Gastrocnemius medialis (tissue), 4 donors: ENCODE measurements around the gene GMPR. TPM values are rescaled to one million over a fixed set of nuclear protein-coding genes. Genes with fewer than 3 reads are reported as not detected.

Experiments used
- ATAC-seq, 2 donors: fragments of 150-250 bp; one replicate each; pipeline ENCODE4 v1.9.1; 2016
- DNase-seq, 2 donors: peaks; one replicate each; pipeline ENCODE4 v3.0.0-alpha.2; 2019
- H3K27ac ChIP-seq, 4 donors: fragments of 200-600 bp; sonication (generic); 1 replicate in 1 of 4; 2 replicates in 3 of 4; pipeline ENCODE4 v1.5.1; 2016 to 2018; ENCODE audit warnings: mild to moderate bottlenecking in 2 of 4, moderate library complexity in 1 of 4
- H3K27me3 ChIP-seq, 3 donors: fragments of 200-600 bp; sonication (generic) in 2 of 3; 1 replicate in 1 of 3; 2 replicates in 2 of 3; pipeline versions ENCODE4 v1.5.1 to v1.6.0; 2016 to 2019; ENCODE audit warnings: mild to moderate bottlenecking in 1 of 3, moderate library complexity in 1 of 3
- H3K36me3 ChIP-seq, 2 donors: fragments of 200-600 bp; sonication (generic) in 1 of 2; one replicate each; pipeline ENCODE4 v1.5.1; 2017 to 2018
- H3K4me1 ChIP-seq, 2 donors: fragments of 200-600 bp; sonication (generic) in 1 of 2; one replicate each; pipeline ENCODE4 v1.5.1; 2016 to 2017; ENCODE audit warnings: mild to moderate bottlenecking in 2 of 2
- H3K4me3 ChIP-seq, 4 donors: fragments of 200-600 bp; sonication (generic) in 3 of 4; 1 replicate in 1 of 4; 2 replicates in 3 of 4; pipeline ENCODE4 v1.5.1; 2016 to 2019; ENCODE audit warnings: mild to moderate bottlenecking in 2 of 4
- H3K9me3 ChIP-seq, 3 donors: fragments of 200-600 bp; sonication (generic) in 2 of 3; 1 replicate in 1 of 3; 2 replicates in 2 of 3; pipeline ENCODE4 v1.5.1; 2016 to 2019
- POLR2A ChIP-seq, 2 donors: fragments of 450-650 bp; IDR thresholded peaks; one replicate each; pipeline ENCODE4 v1.6.1; 2017; ENCODE audit warnings: antibody characterized with exemption in 2 of 2, mild to moderate bottlenecking in 2 of 2, moderate library complexity in 2 of 2
- in situ Hi-C, 4 donors: fragments of 200-750 bp; cut with MboI; loops; one replicate each; pipeline versions ENCODE4 v1.15.0 to v1.8.0; 2017; ENCODE audit warnings: low sequenced_read_pairs in 4 of 4
- intact Hi-C: fragments of 100-400 bp; cut with DNase I; formaldehyde crosslinking; loops from one replicate; pipeline ENCODE4 v1.15.1; 2023; ENCODE audit warnings: low total_unique reads
- total RNA-seq, 4 donors: library from RNA; depleted of rRNA; stranded (reverse); fragments of >200 nt; gene quantifications; one replicate each; pipeline versions ENCODE4 v1.1.0 to v1.2.3, GENCODE V29; 2016
- TF ChIP-seq, protein P1 (sequence below), 5 experiments: fragments of 450-650 bp in 3 of 5; fragments of 200-600 bp in 2 of 5; sonication (generic) in 2 of 5; IDR thresholded peaks in 4 of 5; conservative IDR thresholded peaks in 1 of 5; 1 replicate in 4 of 5; 2 replicates in 1 of 5; pipeline ENCODE4 v1.5.1; 2016 to 2019; ENCODE audit warnings: antibody characterized with exemption in 5 of 5, mild to moderate bottlenecking in 3 of 5, moderate library complexity in 3 of 5

Gene GMPR
- total RNA-seq, 4 donors from 2014 or later = 109 to 266 (median 239) TPM

DNA sequence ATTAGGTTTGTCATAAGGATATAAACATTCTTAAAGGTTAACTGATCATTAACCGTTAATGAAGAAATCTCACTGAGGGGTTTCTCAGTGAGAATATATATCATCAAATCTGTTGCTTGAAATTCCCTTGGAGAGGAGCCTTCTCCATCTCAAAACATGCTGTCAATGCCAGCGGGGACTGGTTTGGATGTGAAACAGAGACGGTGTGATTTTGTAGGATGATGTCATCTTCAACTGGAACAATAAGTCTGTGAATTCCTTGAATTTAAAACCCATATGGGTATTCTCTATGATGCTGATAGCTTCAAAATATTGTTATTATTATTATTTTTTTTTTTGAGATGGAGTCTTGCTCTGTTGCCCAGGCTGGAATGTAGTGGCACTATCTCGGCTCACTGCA, 75.9 kb downstream of the GMPR start:
- ATAC-seq (no peak), DNase-seq (no peak)
- no peaks in the 10 kb centered on the region for H3K36me3 ChIP-seq
- H3K4me1 ChIP-seq = peaks cover 23 to 32% of the 10 kb centered on the region in 2 donors
- H3K27me3 ChIP-seq = no peaks in the 10 kb centered on the region
- no peak overlapping the region for H3K27ac ChIP-seq
- TF ChIP-seq POLR2A (IDR thresholded peaks at IDR 0.05) = no peak
- TF ChIP-seq, protein P1, sequence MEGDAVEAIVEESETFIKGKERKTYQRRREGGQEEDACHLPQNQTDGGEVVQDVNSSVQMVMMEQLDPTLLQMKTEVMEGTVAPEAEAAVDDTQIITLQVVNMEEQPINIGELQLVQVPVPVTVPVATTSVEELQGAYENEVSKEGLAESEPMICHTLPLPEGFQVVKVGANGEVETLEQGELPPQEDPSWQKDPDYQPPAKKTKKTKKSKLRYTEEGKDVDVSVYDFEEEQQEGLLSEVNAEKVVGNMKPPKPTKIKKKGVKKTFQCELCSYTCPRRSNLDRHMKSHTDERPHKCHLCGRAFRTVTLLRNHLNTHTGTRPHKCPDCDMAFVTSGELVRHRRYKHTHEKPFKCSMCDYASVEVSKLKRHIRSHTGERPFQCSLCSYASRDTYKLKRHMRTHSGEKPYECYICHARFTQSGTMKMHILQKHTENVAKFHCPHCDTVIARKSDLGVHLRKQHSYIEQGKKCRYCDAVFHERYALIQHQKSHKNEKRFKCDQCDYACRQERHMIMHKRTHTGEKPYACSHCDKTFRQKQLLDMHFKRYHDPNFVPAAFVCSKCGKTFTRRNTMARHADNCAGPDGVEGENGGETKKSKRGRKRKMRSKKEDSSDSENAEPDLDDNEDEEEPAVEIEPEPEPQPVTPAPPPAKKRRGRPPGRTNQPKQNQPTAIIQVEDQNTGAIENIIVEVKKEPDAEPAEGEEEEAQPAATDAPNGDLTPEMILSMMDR (IDR thresholded peaks at IDR 0.05 in 4 of 5, conservative IDR thresholded peaks at IDR 0.05 in 1 of 5) = no peak
- in situ Hi-C loops = no loop called here
- intact Hi-C loops = no loop called here
- H3K9me3 ChIP-seq = no peaks in the 10 kb centered on the region
- H3K4me3 ChIP-seq = no peak overlapping the region

DNA sequence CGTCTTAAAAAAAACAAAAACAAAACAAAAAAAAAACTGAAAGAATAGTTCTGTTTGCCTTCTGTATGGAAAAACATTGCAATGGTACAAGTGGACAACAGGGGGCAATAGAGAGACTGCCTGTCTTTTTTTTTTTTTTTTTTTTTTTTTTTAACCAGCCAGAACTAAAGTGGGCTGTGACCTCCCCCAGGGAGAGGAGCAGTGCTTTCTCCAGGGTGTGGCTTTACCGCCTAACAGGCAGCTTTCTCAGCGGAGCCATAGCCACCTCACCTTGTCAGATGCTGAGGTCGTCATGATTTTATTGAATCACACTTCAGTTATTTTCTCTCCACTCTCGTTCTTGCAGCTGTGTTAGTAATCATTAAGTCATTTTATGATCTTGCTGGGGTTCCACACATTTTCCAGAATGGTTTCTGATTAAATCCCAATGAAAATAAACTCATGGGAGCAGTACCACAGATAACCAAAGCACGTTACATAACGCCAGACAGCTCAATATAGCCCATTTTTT, 78.4 kb downstream of the GMPR start:
- Histone ChIP-seq H3K27me3 (no peaks in the 10 kb centered on the region), H3K27ac (peak overlapping the region; percentile 93 to 100 (median 96)), H3K36me3 (no peaks in the 10 kb centered on the region), H3K9me3 (no peaks in the 10 kb centered on the region), H3K4me3 (no peak overlapping the region), H3K4me1 (peaks cover 44 to 53% of the 10 kb centered on the region in 2 donors)
- no peak for TF ChIP-seq POLR2A (IDR thresholded peaks at IDR 0.05)
- TF ChIP-seq, protein P1 (IDR thresholded peaks at IDR 0.05 in 4 of 5, conservative IDR thresholded peaks at IDR 0.05 in 1 of 5) = peak; percentile 68 to 80 (median 70)
- in situ Hi-C loops = no loop called here
- intact Hi-C loops = no loop called here
- ATAC-seq = no peak
- no peak for DNase-seq

DNA sequence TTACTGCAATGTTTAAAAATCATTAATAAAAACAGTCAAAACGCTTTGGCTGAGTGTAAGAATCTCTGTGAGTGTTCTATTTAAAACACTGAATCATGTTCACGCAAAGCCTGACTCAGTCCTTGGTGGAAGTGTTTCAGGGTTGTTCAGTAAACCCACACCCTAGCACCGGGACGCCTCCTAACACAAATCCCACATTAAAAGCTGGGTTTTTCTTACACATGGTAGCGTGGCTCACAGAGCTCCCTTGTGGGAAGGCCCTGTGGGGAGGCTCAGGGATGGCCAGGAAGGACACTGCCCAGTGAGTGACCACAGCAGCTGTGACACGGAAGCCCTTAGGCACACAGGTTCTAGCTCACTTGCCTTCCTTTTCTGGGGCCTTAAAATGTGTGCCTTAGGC, 80.2 kb downstream of the GMPR start:
- intact Hi-C loops = no loop called here
- H3K4me3 ChIP-seq = no peak overlapping the region
- H3K27ac ChIP-seq = peak overlapping the region; percentile 93 to 100 (median 96)
- no peaks in the 10 kb centered on the region for H3K9me3 ChIP-seq
- peaks cover 58 to 70% of the 10 kb centered on the region in 2 donors for H3K4me1 ChIP-seq
- ATAC-seq (peak in 1 of 2 donors; percentile 31), DNase-seq (peak; percentile 29 to 61)
- H3K27me3 ChIP-seq = no peaks in the 10 kb centered on the region
- TF ChIP-seq, protein P1 (IDR thresholded peaks at IDR 0.05 in 4 of 5, conservative IDR thresholded peaks at IDR 0.05 in 1 of 5) = no peak
- peak; percentile 31 to 49 for TF ChIP-seq POLR2A (IDR thresholded peaks at IDR 0.05)
- no peaks in the 10 kb centered on the region for H3K36me3 ChIP-seq
- in situ Hi-C loops = no loop called here

DNA sequence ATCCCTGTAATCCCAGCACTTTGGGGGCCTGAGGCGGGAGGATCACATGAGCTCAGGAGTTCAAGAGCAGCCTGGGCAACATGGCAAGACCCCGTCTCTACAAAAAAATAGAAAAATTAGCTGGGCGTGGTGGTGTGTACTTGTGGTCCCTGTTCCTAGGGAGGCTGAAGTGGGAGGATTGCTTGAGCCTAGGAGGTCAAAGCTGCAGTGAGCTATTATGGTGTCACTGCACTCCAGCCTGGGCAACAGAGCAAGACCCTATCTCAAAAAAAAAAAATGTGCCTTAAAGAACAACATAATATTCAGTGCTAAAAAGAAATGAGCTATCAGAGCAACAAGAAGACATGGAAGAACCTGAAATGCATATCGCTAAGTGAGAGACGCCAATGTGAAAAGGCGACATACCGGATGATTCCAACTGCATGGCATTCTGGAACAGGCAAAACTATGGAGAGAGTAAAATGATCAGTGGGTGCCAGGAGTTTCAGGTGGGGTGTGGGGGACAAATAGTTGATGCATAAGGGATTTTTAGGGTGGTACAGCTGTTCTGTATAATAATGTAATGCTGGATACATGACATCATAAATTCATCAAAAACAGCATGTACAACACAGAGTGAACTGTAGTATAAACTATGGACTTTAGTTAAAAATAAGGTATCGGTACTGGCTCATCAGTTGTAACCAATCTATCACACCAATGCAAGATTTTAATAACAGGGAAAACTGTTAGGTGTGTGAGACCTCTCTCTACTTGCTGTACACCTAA, 80.8 kb downstream of the GMPR start:
- Histone ChIP-seq H3K9me3 (no peaks in the 10 kb centered on the region), H3K27me3 (no peaks in the 10 kb centered on the region), H3K36me3 (no peaks in the 10 kb centered on the region), H3K27ac (peak overlapping the region; percentile 93 to 100 (median 96)), H3K4me3 (no peak overlapping the region), H3K4me1 (peaks cover 61 to 76% of the 10 kb centered on the region in 2 donors)
- no peak for DNase-seq
- intact Hi-C loops (no loop called here), in situ Hi-C loops (no loop called here)
- no peak for ATAC-seq
- TF ChIP-seq, protein P1 (IDR thresholded peaks at IDR 0.05 in 4 of 5, conservative IDR thresholded peaks at IDR 0.05 in 1 of 5) = no peak
- TF ChIP-seq POLR2A (IDR thresholded peaks at IDR 0.05) = no peak
